BE2C (cell line): ENCODE results near the gene DCTD.

Source experiments
- DNase-seq: peaks from one replicate; pipeline ENCODE4 v3.0.0-alpha.2; 2020
- H3K27me3 ChIP-seq: fragments of 250-450 bp; sonication (Bioruptor Pico); 2 replicates; pipeline ENCODE4 v1.5.1; 2020; ENCODE audit warnings: mild to moderate bottlenecking
- H3K36me3 ChIP-seq: fragments of 250-450 bp; sonication (Bioruptor Pico); 2 replicates; pipeline ENCODE4 v1.5.1; 2020; ENCODE audit warnings: mild to moderate bottlenecking
- H3K4me1 ChIP-seq: fragments of 250-450 bp; sonication (Bioruptor Pico); 2 replicates; pipeline ENCODE4 v1.5.1; 2020
- H3K4me3 ChIP-seq: 2 replicates; pipeline ENCODE4 v1.5.1; 2011; ENCODE audit warnings: low read depth, low read length
- H3K9me3 ChIP-seq: fragments of 250-450 bp; sonication (Bioruptor Pico); 2 replicates; pipeline ENCODE4 v1.5.1; 2020
- CTCF ChIP-seq: IDR thresholded peaks from 2 replicates; pipeline ENCODE4 v1.5.1; 2012; ENCODE audit warnings: mild to moderate bottlenecking, low read depth, low read length

DCTD gene

GRCh38 chr4:182885738-182886077 is 31.5 kb downstream of the DCTD start:
- TF ChIP-seq CTCF: no peak
- Histone ChIP-seq H3K4me1 (peaks cover 16% of the 10 kb centered on the region), H3K9me3 (peaks cover 6% of the 10 kb centered on the region), H3K4me3 (no peak overlapping the region), H3K27me3 (no peaks in the 10 kb centered on the region), H3K36me3 (peaks cover 21% of the 10 kb centered on the region)
- DNase-seq: no peak

GRCh38 chr4:182885022-182885737 is 32.0 kb downstream of the DCTD start:
- Histone ChIP-seq H3K27me3 (no peaks in the 10 kb centered on the region), H3K4me3 (no peak overlapping the region), H3K9me3 (peaks cover 6% of the 10 kb centered on the region), H3K36me3 (peaks cover 16% of the 10 kb centered on the region), H3K4me1 (peaks cover 21% of the 10 kb centered on the region)
- TF ChIP-seq CTCF: no peak
- no peak for DNase-seq

- Histone ChIP-seq H3K9me3 (peaks cover 6% of the 10 kb centered on the region), H3K27me3 (no peaks in the 10 kb centered on the region), H3K4me3 (no peak overlapping the region), H3K36me3 (peaks cover 15% of the 10 kb centered on the region), H3K4me1 (peaks cover 15% of the 10 kb centered on the region)
- DNase-seq: no peak
- no peak for TF ChIP-seq CTCF
Measured at GRCh38 chr4:182884040-182884439, 33.1 kb downstream of the DCTD start.

GRCh38 chr4:182883351-182883750 is 33.8 kb downstream of the DCTD start:
- Histone ChIP-seq H3K4me1 (peaks cover 13% of the 10 kb centered on the region), H3K9me3 (peaks cover 6% of the 10 kb centered on the region), H3K27me3 (no peaks in the 10 kb centered on the region), H3K4me3 (no peak overlapping the region), H3K36me3 (peaks cover 15% of the 10 kb centered on the region)
- no peak for TF ChIP-seq CTCF
- no peak for DNase-seq

- DNase-seq: peak; percentile 68
- TF ChIP-seq CTCF: no peak
- H3K4me1 ChIP-seq: peaks cover 13% of the 10 kb centered on the region
- H3K27me3 ChIP-seq: no peaks in the 10 kb centered on the region
- peaks cover 6% of the 10 kb centered on the region for H3K9me3 ChIP-seq
- H3K4me3 ChIP-seq: peak overlapping the region; percentile 49
- peaks cover 15% of the 10 kb centered on the region for H3K36me3 ChIP-seq
Measured at GRCh38 chr4:182881914-182882313, 35.3 kb downstream of the DCTD start.
